Activated B cell treated with CpG ODN at 0.5 μM for 24 hours (primary cell): ENCODE results near the gene ATG5. TPM values are rescaled to one million over a fixed set of nuclear protein-coding genes. Genes with fewer than 3 reads are reported as not detected.

Experiments
- ATAC-seq: fragments of 200-7000 bp; cut with Tn5 transposase; one replicate; pipeline ENCODE4 v1.10.0; 2021; ENCODE audit warnings: low read depth, mild to moderate bottlenecking, moderate library complexity
- CTCF ChIA-PET: fragments of 350-600 bp; sonication (Branson Sonifier 250); formaldehyde crosslinking; loops from one replicate; lab custom pipeline; 2021; ENCODE audit warnings: antibody characterized with exemption; lab: Charles Lee
- POLR2A ChIA-PET: fragments of 350-600 bp; sonication (Branson Sonifier 250); formaldehyde crosslinking; loops from one replicate; lab custom pipeline; 2021; ENCODE audit warnings: antibody characterized with exemption; lab: Charles Lee
- DNase-seq: peaks from one replicate; pipeline ENCODE4 v3.0.0; 2022
- H3K27ac Mint-ChIP-seq: one replicate; pipeline ENCODE4 v1.8.0; 2020; ENCODE audit warnings: mixed read lengths
- H3K27me3 Mint-ChIP-seq: one replicate; pipeline ENCODE4 v1.8.0; 2021; ENCODE audit warnings: mixed read lengths
- H3K36me3 Mint-ChIP-seq: one replicate; pipeline ENCODE4 v1.8.0; 2021; ENCODE audit warnings: low read depth, mixed read lengths
- H3K4me1 Mint-ChIP-seq: one replicate; pipeline ENCODE4 v1.8.0; 2021; ENCODE audit warnings: mixed read lengths
- H3K4me3 Mint-ChIP-seq: one replicate; pipeline ENCODE4 v1.8.0; 2020; ENCODE audit warnings: mild to moderate bottlenecking, mixed read lengths
- H3K9me3 Mint-ChIP-seq: one replicate; pipeline ENCODE4 v1.8.0; 2020; ENCODE audit warnings: mixed read lengths
- CTCF ChIP-seq: fragments of 200-600 bp; IDR thresholded peaks from one replicate; pipeline ENCODE4 v1.8.0; 2022; ENCODE audit warnings: antibody characterized with exemption, mild to moderate bottlenecking
- intact Hi-C: fragments of 100-400 bp; cut with micrococcal nuclease; formaldehyde crosslinking; loops from one replicate; pipeline ENCODE4 v1.15.1; 2024
- total RNA-seq: library from RNA; stranded (reverse); gene quantifications from 2 replicates; pipeline ENCODE4 v1.2.3, GENCODE V29; 2022

The ATG5 gene
- total RNA-seq, 1 donor from 2014 or later: 30.3 TPM

GRCh38 chr6:106143665-106144064, 181.9 kb downstream of the ATG5 start:
- DNase-seq (no peak), ATAC-seq (no peak)
- no peaks in the 10 kb centered on the region for H3K9me3 Mint-ChIP-seq
- no peak overlapping the region for H3K27ac Mint-ChIP-seq
- no peaks in the 10 kb centered on the region for H3K36me3 Mint-ChIP-seq
- CTCF ChIA-PET: no interaction called here
- intact Hi-C loops: no loop called here
- peaks cover 37% of the 10 kb centered on the region for H3K4me1 Mint-ChIP-seq
- POLR2A ChIA-PET: no interaction called here
- TF ChIP-seq CTCF: no peak
- no peak overlapping the region for H3K4me3 Mint-ChIP-seq
- H3K27me3 Mint-ChIP-seq: no peaks in the 10 kb centered on the region

- no peaks in the 10 kb centered on the region for H3K36me3 Mint-ChIP-seq
- intact Hi-C loops: no loop called here
- POLR2A ChIA-PET: interaction anchor here (0.5 to 2.2 kb wide), 4 partner anchors 21 to 185 kb away, joined by 4 to 19 read pairs (median 5); no protein-coding TSS in a partner anchor
These were observed 182.6 kb downstream of the ATG5 start for GRCh38 chr6:106142876-106143431.

GRCh38 chr6:106141441-106142237, 183.9 kb downstream of the ATG5 start:
- H3K36me3 Mint-ChIP-seq: no peaks in the 10 kb centered on the region
- peak overlapping the region; percentile 69 for H3K4me3 Mint-ChIP-seq
- no peak for DNase-seq
- intact Hi-C loops: loop anchor here (1.0 to 2.0 kb wide), 2 partner anchors 15 to 23 kb away; no protein-coding TSS in a partner anchor
- peak overlapping the region; percentile 88 for H3K27ac Mint-ChIP-seq
- peaks cover 43% of the 10 kb centered on the region for H3K4me1 Mint-ChIP-seq
- H3K27me3 Mint-ChIP-seq: no peaks in the 10 kb centered on the region
- no peaks in the 10 kb centered on the region for H3K9me3 Mint-ChIP-seq
- TF ChIP-seq CTCF: no peak
- ChIA-PET POLR2A (interaction anchor here (0.9 to 2.2 kb wide), 8 partner anchors 11 to 56 kb away, joined by 3 to 19 read pairs (median 4); partner anchors contain the start of gene PRDM1), CTCF (interaction anchor here (0.6 to 3.3 kb wide), 4 partner anchors 22 to 82 kb away, joined by 3 to 13 read pairs (median 3); partner anchors contain the start of gene PRDM1)
- ATAC-seq: peak; percentile 72

More at GRCh38 chr6:106142876-106143431, 182.6 kb downstream of the ATG5 start:
- H3K9me3 Mint-ChIP-seq: no peaks in the 10 kb centered on the region
- peaks cover 43% of the 10 kb centered on the region for H3K4me1 Mint-ChIP-seq
- TF ChIP-seq CTCF: no peak
- no peak for ATAC-seq
- H3K4me3 Mint-ChIP-seq: no peak overlapping the region
- no peak overlapping the region for H3K27ac Mint-ChIP-seq
- H3K27me3 Mint-ChIP-seq: no peaks in the 10 kb centered on the region
- no peak for DNase-seq
- CTCF ChIA-PET: interaction anchor here (3.3 kb wide), 1 partner anchor 80 kb away, joined by 13 read pairs; no protein-coding TSS in a partner anchor

GRCh38 chr6:106138151-106138550, 187.4 kb downstream of the ATG5 start:
- H3K27ac Mint-ChIP-seq: no peak overlapping the region
- DNase-seq: no peak
- H3K27me3 Mint-ChIP-seq: no peaks in the 10 kb centered on the region
- intact Hi-C loops: no loop called here
- ChIA-PET CTCF (no interaction called here), POLR2A (interaction anchor here (0.9 to 1.0 kb wide), 2 partner anchors 26 to 38 kb away, joined by 3 to 5 read pairs; no protein-coding TSS in a partner anchor)
- H3K36me3 Mint-ChIP-seq: no peaks in the 10 kb centered on the region
- TF ChIP-seq CTCF: no peak
- peak; percentile 53 for ATAC-seq
- no peaks in the 10 kb centered on the region for H3K9me3 Mint-ChIP-seq
- H3K4me1 Mint-ChIP-seq: peaks cover 33% of the 10 kb centered on the region
- no peak overlapping the region for H3K4me3 Mint-ChIP-seq

GRCh38 chr6:106136845-106137244, 188.7 kb downstream of the ATG5 start:
- ChIA-PET POLR2A (interaction anchor here (0.7 kb wide), 1 partner anchor 57 kb away, joined by 3 read pairs; no protein-coding TSS in a partner anchor), CTCF (no interaction called here)
- no peak for TF ChIP-seq CTCF
- Mint-ChIP-seq H3K27me3 (no peaks in the 10 kb centered on the region), H3K36me3 (no peaks in the 10 kb centered on the region), H3K9me3 (no peaks in the 10 kb centered on the region), H3K27ac (no peak overlapping the region), H3K4me3 (no peak overlapping the region), H3K4me1 (peaks cover 22% of the 10 kb centered on the region)
- DNase-seq: no peak
- ATAC-seq: no peak
- intact Hi-C loops: no loop called here
